ENCODE results near the gene PRDX6.
"Not testable (repeated sequence)": the region's sequence is repeated elsewhere in the genome, so short reads cannot be mapped to it uniquely, and the experiment has no call there.

PRDX6 gene

DNA sequence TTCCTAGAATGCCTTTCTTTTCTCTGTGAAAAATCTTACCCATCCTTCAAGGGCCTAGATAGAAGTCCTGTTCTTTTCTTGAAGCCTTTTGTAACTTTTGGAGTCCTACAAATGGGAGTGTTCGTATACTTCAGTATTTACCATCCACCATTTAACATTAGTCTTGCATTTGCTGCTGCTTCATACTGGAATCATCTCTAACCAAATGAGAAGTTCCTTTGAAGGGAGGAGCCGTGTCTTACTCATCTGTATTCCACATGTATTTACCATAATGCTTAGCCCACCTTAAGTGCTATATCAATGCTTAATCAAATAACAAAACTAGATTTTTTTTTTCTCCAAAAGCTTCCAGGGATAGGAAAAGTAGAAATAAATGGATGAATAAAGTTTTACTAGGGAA, 7.1 kb downstream of the PRDX6 start:
- TF ChIP-seq, protein P1, sequence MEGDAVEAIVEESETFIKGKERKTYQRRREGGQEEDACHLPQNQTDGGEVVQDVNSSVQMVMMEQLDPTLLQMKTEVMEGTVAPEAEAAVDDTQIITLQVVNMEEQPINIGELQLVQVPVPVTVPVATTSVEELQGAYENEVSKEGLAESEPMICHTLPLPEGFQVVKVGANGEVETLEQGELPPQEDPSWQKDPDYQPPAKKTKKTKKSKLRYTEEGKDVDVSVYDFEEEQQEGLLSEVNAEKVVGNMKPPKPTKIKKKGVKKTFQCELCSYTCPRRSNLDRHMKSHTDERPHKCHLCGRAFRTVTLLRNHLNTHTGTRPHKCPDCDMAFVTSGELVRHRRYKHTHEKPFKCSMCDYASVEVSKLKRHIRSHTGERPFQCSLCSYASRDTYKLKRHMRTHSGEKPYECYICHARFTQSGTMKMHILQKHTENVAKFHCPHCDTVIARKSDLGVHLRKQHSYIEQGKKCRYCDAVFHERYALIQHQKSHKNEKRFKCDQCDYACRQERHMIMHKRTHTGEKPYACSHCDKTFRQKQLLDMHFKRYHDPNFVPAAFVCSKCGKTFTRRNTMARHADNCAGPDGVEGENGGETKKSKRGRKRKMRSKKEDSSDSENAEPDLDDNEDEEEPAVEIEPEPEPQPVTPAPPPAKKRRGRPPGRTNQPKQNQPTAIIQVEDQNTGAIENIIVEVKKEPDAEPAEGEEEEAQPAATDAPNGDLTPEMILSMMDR (conservative IDR thresholded peaks at IDR 0.05; ENCODE audit: low read depth, low read length) = no peak
- no peak for DNase-seq (ENCODE audit: low read depth)
- no peak overlapping the region for H3K4me3 ChIP-seq (ENCODE audit: low read depth, low read length)

DNA sequence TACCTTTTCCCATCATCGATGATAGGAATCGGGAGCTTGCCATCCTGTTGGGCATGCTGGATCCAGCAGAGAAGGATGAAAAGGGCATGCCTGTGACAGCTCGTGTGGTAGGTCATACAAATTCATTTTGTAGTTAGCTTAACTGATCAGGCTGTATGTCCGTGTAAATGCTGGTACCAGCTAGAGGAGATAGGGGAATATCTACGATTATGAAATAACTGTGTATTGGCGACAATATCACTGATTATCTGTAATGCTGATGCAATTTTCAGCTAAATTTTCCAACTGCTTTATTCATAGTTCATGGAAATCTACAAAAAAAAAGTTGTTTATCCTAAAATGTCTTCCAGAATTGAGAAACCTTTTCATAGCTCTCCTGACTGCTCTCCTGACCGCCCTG, 8.3 kb downstream of the PRDX6 start:
- TF ChIP-seq, protein P1 (conservative IDR thresholded peaks at IDR 0.05; ENCODE audit: low read depth, low read length) = no peak
- DNase-seq (ENCODE audit: low read depth) = no peak
- no peak overlapping the region for H3K4me3 ChIP-seq (ENCODE audit: low read depth, low read length)

DNA sequence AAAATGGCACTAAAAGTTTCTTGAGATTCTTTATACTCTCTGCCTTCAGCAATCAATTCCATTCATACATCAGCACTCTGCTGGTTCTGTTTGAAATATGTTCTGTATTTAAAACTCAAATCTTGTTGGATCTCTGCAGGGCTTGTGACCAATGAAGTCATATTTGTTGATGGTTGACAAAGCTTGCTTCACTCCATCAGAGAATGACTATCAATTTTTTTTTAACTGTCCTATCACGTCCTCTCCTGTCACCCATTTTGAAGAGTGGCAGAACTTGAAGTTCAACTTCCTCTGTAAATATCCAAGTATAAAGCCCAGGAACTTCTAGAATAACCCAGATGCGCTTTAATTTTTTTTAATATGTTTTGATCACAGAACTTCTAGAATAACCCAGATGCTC, 10.9 kb downstream of the PRDX6 start:
- no peak for DNase-seq (ENCODE audit: low read depth)
- H3K4me3 ChIP-seq (ENCODE audit: low read depth, low read length) = no peak overlapping the region
- TF ChIP-seq, protein P1 (conservative IDR thresholded peaks at IDR 0.05; ENCODE audit: low read depth, low read length) = no peak

DNA sequence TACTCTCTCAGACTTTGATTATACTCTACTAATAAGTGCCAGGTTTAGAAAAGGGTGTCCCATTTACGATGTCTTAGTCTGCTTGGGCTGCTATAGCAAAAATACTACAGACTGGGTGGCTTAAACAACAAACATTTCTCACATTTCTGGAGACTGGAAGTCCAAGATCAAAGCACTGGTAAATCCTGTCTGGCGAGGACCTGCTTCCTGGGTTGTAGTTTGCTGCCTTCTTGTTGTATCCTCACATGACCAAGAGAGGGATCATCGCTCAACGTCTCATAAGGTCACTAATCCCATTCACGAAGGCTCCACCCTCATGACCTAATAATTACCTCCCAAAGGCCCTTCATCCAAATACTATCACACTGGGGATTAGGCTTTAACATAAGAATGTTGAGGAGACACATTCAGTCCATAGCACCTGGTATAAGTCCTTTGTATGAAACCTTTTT, 12.0 kb downstream of the PRDX6 start:
- TF ChIP-seq, protein P1 (conservative IDR thresholded peaks at IDR 0.05; ENCODE audit: low read depth, low read length) = no peak
- no peak overlapping the region for H3K4me3 ChIP-seq (ENCODE audit: low read depth, low read length)
- peak; percentile 42 for DNase-seq (ENCODE audit: low read depth)

DNA sequence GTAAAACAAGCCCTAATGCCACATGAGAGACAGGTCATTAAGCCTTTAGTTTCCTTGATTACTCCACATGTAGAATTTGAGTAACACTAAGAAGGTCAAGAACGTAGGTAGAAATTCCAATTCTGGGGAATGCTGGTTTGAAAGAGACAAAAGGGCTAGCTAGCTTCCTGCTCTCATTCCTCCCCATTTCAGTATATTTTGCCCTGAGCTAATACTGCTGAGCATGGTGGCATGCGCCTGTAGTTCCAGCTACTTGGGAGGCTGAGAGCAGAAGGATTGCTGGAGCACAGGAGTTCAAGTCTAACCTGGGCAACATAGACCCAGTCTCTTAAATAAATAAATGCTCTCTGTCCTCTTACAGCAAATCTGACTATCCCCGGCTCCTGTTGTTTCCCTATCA, 12.8 kb downstream of the PRDX6 start:
- no peak for DNase-seq (ENCODE audit: low read depth)
- no peak overlapping the region for H3K4me3 ChIP-seq (ENCODE audit: low read depth, low read length)
- TF ChIP-seq, protein P1 (conservative IDR thresholded peaks at IDR 0.05; ENCODE audit: low read depth, low read length) = no peak

DNA sequence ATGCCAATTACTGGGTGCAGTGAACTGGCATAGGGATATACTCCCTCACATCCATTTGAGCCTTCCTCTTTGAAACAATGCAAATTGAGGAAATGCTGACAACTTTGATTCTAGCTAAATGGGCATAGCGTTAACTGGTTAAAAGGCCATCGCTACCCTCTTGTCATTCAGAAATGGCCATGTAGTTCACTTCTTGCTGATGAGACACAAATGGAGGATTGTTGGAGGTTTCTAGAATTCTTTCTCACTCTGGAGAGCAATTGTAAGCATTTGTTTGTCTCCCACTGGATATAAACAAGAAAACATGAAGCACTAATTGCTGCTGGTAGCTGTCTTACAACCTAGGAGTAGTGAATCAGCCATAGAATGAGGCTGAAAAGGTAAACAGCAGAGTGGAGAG, 14.4 kb downstream of the PRDX6 start:
- DNase-seq (ENCODE audit: low read depth) = no peak
- H3K4me3 ChIP-seq (ENCODE audit: low read depth, low read length) = no peak overlapping the region
- TF ChIP-seq, protein P1 (conservative IDR thresholded peaks at IDR 0.05; ENCODE audit: low read depth, low read length) = no peak

DNA sequence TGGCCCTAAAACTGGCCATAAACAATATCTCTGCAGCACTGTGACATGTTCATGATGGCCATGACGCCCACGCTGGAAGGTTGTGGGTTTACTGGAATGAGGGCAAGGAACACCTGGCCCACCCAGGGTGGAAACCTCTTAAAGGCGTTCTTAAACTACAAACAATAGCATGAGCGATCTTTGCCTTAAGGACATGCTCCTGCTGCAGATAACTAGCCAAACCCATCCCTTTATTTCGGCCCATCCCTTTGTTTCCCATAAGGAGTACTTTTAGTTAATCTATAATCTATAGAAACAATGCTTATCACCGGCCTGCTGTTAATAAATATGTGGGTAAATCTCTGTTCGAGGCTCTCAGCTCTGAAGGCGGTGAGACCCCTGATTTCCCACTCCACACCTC, 16.0 kb downstream of the PRDX6 start:
- not testable (repeated sequence) for DNase-seq (ENCODE audit: low read depth); H3K4me3 ChIP-seq (ENCODE audit: low read depth, low read length)

All from choroid plexus epithelial cell (primary cell).